IPS DF 6.9 (cell line): ENCODE measurements around the gene MUC5B.

Source experiments
- DNase-seq: peaks from one replicate; pipeline ENCODE4 v3.0.0-alpha.2; 2013; ENCODE audit warnings: low read depth, low spot score
- H3K27ac ChIP-seq: one replicate; pipeline ENCODE4 v1.5.1; 2013; ENCODE audit warnings: low read length, control low read depth
- H3K27me3 ChIP-seq: 2 replicates; pipeline ENCODE4 v1.6.1; 2013; ENCODE audit warnings: mild to moderate bottlenecking, low read length; ENCODE audit not compliant: control insufficient read depth, insufficient read depth
- H3K36me3 ChIP-seq: 2 replicates; pipeline ENCODE4 v1.6.1; 2013; ENCODE audit warnings: low read length; ENCODE audit not compliant: control insufficient read depth, insufficient read depth
- H3K4me1 ChIP-seq: 2 replicates; pipeline ENCODE4 v1.6.1; 2013; ENCODE audit warnings: low read length; ENCODE audit not compliant: control insufficient read depth, insufficient read depth
- H3K4me3 ChIP-seq: 2 replicates; pipeline ENCODE4 v1.5.1; 2013; ENCODE audit warnings: mild to moderate bottlenecking, low read length
- H3K9me3 ChIP-seq: 2 replicates; pipeline ENCODE4 v1.6.1; 2013; ENCODE audit warnings: low read length, inconsistent platforms; ENCODE audit not compliant: control insufficient read depth, insufficient read depth
- WGBS: extraction: QIAGEN DNeasy Blood & Tissue Kit; methylation state at CpG from one replicate; pipeline ENCODE4 v1.1.7; 2013; ENCODE audit warnings: mixed read lengths, missing lambda C conversion rate; ENCODE audit not compliant: insufficient read length, insufficient coverage; 5-methylcytosine and 5-hydroxymethylcytosine counted together

MUC5B gene

GRCh38 chr11:1203505-1204271 is 19.2 kb upstream of the MUC5B start:
- no peaks in the 10 kb centered on the region for H3K27me3 ChIP-seq
- no peak for DNase-seq
- H3K4me3 ChIP-seq: no peak overlapping the region
- no peaks in the 10 kb centered on the region for H3K36me3 ChIP-seq
- H3K4me1 ChIP-seq: no peaks in the 10 kb centered on the region; the same call in 1 of the 2 replicates
- no peak overlapping the region for H3K27ac ChIP-seq
- WGBS: no CpG with 5 or more reads among the region's 30 CpGs
- H3K9me3 ChIP-seq: no peaks in the 10 kb centered on the region

GRCh38 chr11:1204381-1205101 is 18.3 kb upstream of the MUC5B start:
- Histone ChIP-seq H3K36me3 (no peaks in the 10 kb centered on the region), H3K4me1 (no peaks in the 10 kb centered on the region; the same call in 1 of the 2 replicates), H3K27ac (no peak overlapping the region), H3K9me3 (peaks cover 2% of the 10 kb centered on the region), H3K27me3 (no peaks in the 10 kb centered on the region), H3K4me3 (no peak overlapping the region)
- DNase-seq: no peak
- WGBS: no CpG with 5 or more reads among the region's 22 CpGs

- peaks cover 2% of the 10 kb centered on the region for H3K9me3 ChIP-seq
- H3K36me3 ChIP-seq: no peaks in the 10 kb centered on the region
- no CpG with 5 or more reads among the region's 35 CpGs for WGBS
- no peak for DNase-seq
- no peaks in the 10 kb centered on the region; the same call in 1 of the 2 replicates for H3K4me1 ChIP-seq
- no peak overlapping the region for H3K4me3 ChIP-seq
- H3K27ac ChIP-seq: no peak overlapping the region
- H3K27me3 ChIP-seq: no peaks in the 10 kb centered on the region
Measured at GRCh38 chr11:1205121-1205986, 17.5 kb upstream of the MUC5B start.

- Histone ChIP-seq H3K27ac (no peak overlapping the region), H3K27me3 (no peaks in the 10 kb centered on the region), H3K4me1 (no peaks in the 10 kb centered on the region; the same call in 1 of the 2 replicates), H3K4me3 (no peak overlapping the region), H3K36me3 (no peaks in the 10 kb centered on the region), H3K9me3 (peaks cover 2% of the 10 kb centered on the region)
- WGBS: no CpG with 5 or more reads among the region's 8 CpGs
- no peak for DNase-seq
Measured at GRCh38 chr11:1205987-1206331, 16.9 kb upstream of the MUC5B start.

GRCh38 chr11:1206391-1207271 is 16.2 kb upstream of the MUC5B start:
- no peak for DNase-seq
- Histone ChIP-seq H3K36me3 (no peaks in the 10 kb centered on the region), H3K9me3 (peaks cover 2% of the 10 kb centered on the region), H3K27ac (no peak overlapping the region), H3K4me3 (no peak overlapping the region), H3K27me3 (no peaks in the 10 kb centered on the region), H3K4me1 (no peaks in the 10 kb centered on the region; the same call in 1 of the 2 replicates)
- no CpG with 5 or more reads among the region's 38 CpGs for WGBS

GRCh38 chr11:1207401-1208143 is 15.3 kb upstream of the MUC5B start:
- H3K4me3 ChIP-seq: no peak overlapping the region
- no peaks in the 10 kb centered on the region for H3K27me3 ChIP-seq
- H3K4me1 ChIP-seq: no peaks in the 10 kb centered on the region; the same call in 1 of the 2 replicates
- no CpG with 5 or more reads among the region's 34 CpGs for WGBS
- no peaks in the 10 kb centered on the region for H3K36me3 ChIP-seq
- DNase-seq: no peak
- H3K27ac ChIP-seq: no peak overlapping the region
- H3K9me3 ChIP-seq: peaks cover 2% of the 10 kb centered on the region

GRCh38 chr11:1208144-1208393 is 14.8 kb upstream of the MUC5B start:
- Histone ChIP-seq H3K36me3 (no peaks in the 10 kb centered on the region), H3K27me3 (no peaks in the 10 kb centered on the region), H3K9me3 (peaks cover 2% of the 10 kb centered on the region), H3K27ac (no peak overlapping the region), H3K4me3 (no peak overlapping the region), H3K4me1 (no peaks in the 10 kb centered on the region; the same call in 1 of the 2 replicates)
- DNase-seq: no peak
- no CpG with 5 or more reads among the region's 6 CpGs for WGBS

- no peaks in the 10 kb centered on the region for H3K27me3 ChIP-seq
- no peak for DNase-seq
- no CpG with 5 or more reads among the region's 39 CpGs for whole genome bisulfite sequencing
- no peak overlapping the region for H3K27ac ChIP-seq
- no peak overlapping the region for H3K4me3 ChIP-seq
- H3K4me1 ChIP-seq: no peaks in the 10 kb centered on the region; the same call in 1 of the 2 replicates
- H3K36me3 ChIP-seq: no peaks in the 10 kb centered on the region
- H3K9me3 ChIP-seq: peaks cover 2% of the 10 kb centered on the region
Measured at GRCh38 chr11:1208394-1209261, 14.2 kb upstream of the MUC5B start.
